Adrenal gland (tissue), 19 donors: ENCODE data around the gene PURB. TPM values are rescaled to one million over a fixed set of nuclear protein-coding genes. Genes with fewer than 3 reads are reported as not detected.
"Not testable (repeated sequence)": the region's sequence is repeated elsewhere in the genome, so short reads cannot be mapped to it uniquely, and the experiment has no call there.

ENCODE experiments used
- DNase-seq, 7 donors: peaks; one replicate each; pipeline ENCODE4 v3.0.0-alpha.2; 2019 to 2020
- H3K27ac ChIP-seq, 5 donors: fragments of 200-600 bp; sonication (generic) in 4 of 5; 1 replicate in 3 of 5; 2 replicates in 2 of 5; pipeline versions ENCODE4 v1.5.1 to v1.8.0; 2016 to 2020; ENCODE audit warnings: mild to moderate bottlenecking in 1 of 5
- H3K27me3 ChIP-seq: fragments of 200-600 bp; 2 replicates; pipeline ENCODE4 v1.8.0; 2021
- H3K36me3 ChIP-seq, 2 donors: fragments of 200-600 bp; replicated peaks in 1 of 2; 1 replicate in 1 of 2; 2 replicates in 1 of 2; pipeline versions ENCODE4 v1.5.1 to v1.8.0; 2018 to 2022
- H3K4me1 ChIP-seq, 2 donors: fragments of 200-600 bp; replicated peaks in 1 of 2; 1 replicate in 1 of 2; 2 replicates in 1 of 2; pipeline versions ENCODE4 v1.5.1 to v1.8.0; 2018 to 2021
- H3K4me3 ChIP-seq, 4 donors: fragments of 200-600 bp; sonication (generic) in 3 of 4; one replicate each; pipeline ENCODE4 v1.5.1; 2016 to 2018
- H3K9me3 ChIP-seq, 3 donors: fragments of 200-600 bp; sonication (generic) in 1 of 3; replicated peaks in 1 of 3; 1 replicate in 2 of 3; 2 replicates in 1 of 3; pipeline versions ENCODE4 v1.5.1 to v1.8.0; 2016 to 2021
- POLR2A ChIP-seq, 2 donors: fragments of 450-650 bp; IDR thresholded peaks; one replicate each; pipeline ENCODE4 v1.6.1; 2017; ENCODE audit warnings: antibody characterized with exemption in 2 of 2, mild to moderate bottlenecking in 2 of 2, moderate library complexity in 1 of 2
- WGBS, 4 donors: extraction: QIAGEN DNeasy Blood & Tissue Kit in 2 of 4; methylation state at CpG; one replicate each; pipeline versions ENCODE4 v1.1.5 to v1.1.7; 2013 to 2017; 5-methylcytosine and 5-hydroxymethylcytosine counted together
- intact Hi-C, 2 donors: fragments of 100-400 bp; cut with DNase I; formaldehyde crosslinking; loops; one replicate each; pipeline versions ENCODE4 v1.14.1 to v1.15.0; 2022 to 2023
- long read RNA-seq, 10 donors: library from polyadenylated mRNA in 3 of 10; unstranded in 2 of 10; stranded (forward) in 1 of 10; transcript quantifications; one replicate each; pipeline ENCODE4 v2.0.0 and lab custom pipeline, GENCODE V29; 2021 to 2026
- polyA plus RNA-seq, 3 donors: library from polyadenylated mRNA; stranded (reverse); fragments of 200-250 nt in 2 of 3; fragments of 350-450 nt in 1 of 3; fragmentation: Illumina TruSeq in 1 of 3; extraction: RNeasy Lipid Tissue Mini Kit (QIAGEN cat#74804) in 1 of 3; gene quantifications; one replicate each; pipeline ENCODE4 v1.2.3, GENCODE V29; 2013 to 2014
- total RNA-seq, 9 donors: library from RNA; depleted of rRNA in 4 of 9; stranded (reverse); fragments of >200 nt in 4 of 9; fragments of 120-200 nt in 1 of 9; fragmentation: NEBNext Ultra II Directional in 1 of 9; extraction: Animal tissue kit (Norgen Biotek cat#: 25700) in 1 of 9; gene quantifications; one replicate each; pipeline versions ENCODE4 v1.1.0 to v1.2.4, GENCODE V29; 2013 to 2023
- TF ChIP-seq, protein P1 (sequence below), 6 experiments: fragments of 450-650 bp in 4 of 6; fragments of 200-600 bp in 2 of 6; sonication (generic) in 1 of 6; IDR thresholded peaks; 1 replicate in 5 of 6; 2 replicates in 1 of 6; pipeline versions ENCODE4 v1.5.1 to v1.8.0; 2016 to 2021; ENCODE audit warnings: antibody characterized with exemption in 6 of 6, mild to moderate bottlenecking in 2 of 6, moderate library complexity in 1 of 6
- donor health status: healthy with polysubstance abuse.
- donor health status: Bipolar disorder and iron deficiency.
- donor health status: DM: yes; HTN: yes; CAD: no.
- donor health status: DM: no; HTN: no; CAD: no.
- donor health status: DM: no; HTN: no; CAD: no.
- donor health status: DM: yes; HTN: yes; CAD: no.

The PURB gene
- 10 to 100 TPM in 7 of 9 donors, 1 to 10 TPM in 2; 9.5 to 23.3 (median 17.1) TPM for total RNA-seq
- polyA plus RNA-seq, result 10 to 100 TPM in 1 of 3 donors, 1 to 10 TPM in 2; 4.6 to 16.4 (median 7.5) TPM
- long read RNA-seq, donor 1, full-length matches to known transcripts, result 51 of 51 reads
- long read RNA-seq, donor 1, partial matches to known transcripts, result 0 of 51 reads
- long read RNA-seq, donor 1, other reads (novel, unspliced or antisense), result 0 of 51 reads
- long read RNA-seq, donor 2, full-length matches to known transcripts, result 78 of 78 reads
- long read RNA-seq, donor 2, partial matches to known transcripts, result 0 of 78 reads
- long read RNA-seq, donor 2, other reads (novel, unspliced or antisense), result 0 of 78 reads
- long read RNA-seq, donor 3, full-length matches to known transcripts, result 57 of 57 reads
- long read RNA-seq, donor 3, partial matches to known transcripts, result 0 of 57 reads
- long read RNA-seq, donor 3, other reads (novel, unspliced or antisense), result 0 of 57 reads
- long read RNA-seq, donor 4, full-length matches to known transcripts, result 1 of 1 reads
- long read RNA-seq, donor 4, partial matches to known transcripts, result 0 of 1 reads
- long read RNA-seq, donor 4, other reads (novel, unspliced or antisense), result 0 of 1 reads
- long read RNA-seq, donor 5, full-length matches to known transcripts, result 20 of 20 reads
- long read RNA-seq, donor 5, partial matches to known transcripts, result 0 of 20 reads
- long read RNA-seq, donor 5, other reads (novel, unspliced or antisense), result 0 of 20 reads
- long read RNA-seq, donor 6, full-length matches to known transcripts, result 1 of 1 reads
- long read RNA-seq, donor 6, partial matches to known transcripts, result 0 of 1 reads
- long read RNA-seq, donor 6, other reads (novel, unspliced or antisense), result 0 of 1 reads
- long read RNA-seq, donor 7, full-length matches to known transcripts, result 32 of 32 reads
- long read RNA-seq, donor 7, partial matches to known transcripts, result 0 of 32 reads
- long read RNA-seq, donor 7, other reads (novel, unspliced or antisense), result 0 of 32 reads
- long read RNA-seq, donor 8, full-length matches to known transcripts, result 42 of 42 reads
- long read RNA-seq, donor 8, partial matches to known transcripts, result 0 of 42 reads
- long read RNA-seq, donor 8, other reads (novel, unspliced or antisense), result 0 of 42 reads
- long read RNA-seq, donor 9, full-length matches to known transcripts, result 51 of 51 reads
- long read RNA-seq, donor 9, partial matches to known transcripts, result 0 of 51 reads
- long read RNA-seq, donor 9, other reads (novel, unspliced or antisense), result 0 of 51 reads
- long read RNA-seq, donor 10, full-length matches to known transcripts, result 21 of 21 reads
- long read RNA-seq, donor 10, partial matches to known transcripts, result 0 of 21 reads
- long read RNA-seq, donor 10, other reads (novel, unspliced or antisense), result 0 of 21 reads

DNA sequence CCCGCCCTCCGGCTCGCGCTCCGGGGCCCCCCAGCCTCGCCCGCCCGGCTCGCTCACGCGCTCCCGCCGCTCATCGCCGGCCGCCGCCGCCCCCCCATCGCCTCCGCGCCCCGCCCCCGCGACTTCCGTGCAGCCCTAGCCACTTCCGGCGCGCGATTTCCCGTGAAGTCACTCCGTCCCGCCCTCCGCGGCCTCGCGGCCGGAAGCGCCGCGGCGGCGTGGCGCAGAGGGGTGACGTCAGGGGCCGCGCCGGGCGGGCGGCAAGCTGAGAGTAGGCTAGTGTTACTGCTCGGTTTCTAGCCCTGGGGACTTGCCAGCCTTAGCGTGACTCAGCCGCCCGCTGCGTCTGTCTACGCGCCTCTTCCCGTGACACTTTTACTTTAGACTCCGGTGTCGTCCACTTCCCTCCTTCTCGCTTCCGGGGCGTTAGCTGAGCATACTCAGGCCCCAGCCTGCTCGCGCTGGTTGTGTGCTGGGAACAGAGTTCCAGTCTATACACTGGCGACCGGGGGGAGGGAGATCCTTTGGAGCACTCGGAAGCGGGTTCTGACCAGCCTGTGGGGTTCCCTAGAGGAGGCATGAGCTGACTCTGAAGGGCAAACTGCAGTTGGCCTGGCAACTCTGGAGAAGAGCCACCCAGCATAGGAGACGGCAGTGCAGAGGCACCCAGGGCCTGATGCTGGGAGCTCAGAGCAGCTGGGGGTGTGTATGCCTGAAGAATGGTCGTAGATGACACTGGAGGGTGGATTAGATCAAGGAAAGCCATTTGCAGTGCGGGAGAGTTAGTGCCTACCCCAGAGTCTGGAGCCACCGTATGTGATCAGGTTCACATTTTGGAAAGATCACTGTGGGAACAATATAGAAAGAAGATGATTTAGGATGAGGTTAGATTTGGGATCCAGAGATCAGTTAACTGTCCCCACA, at the start of gene PURB:
Gene PURB, minus strand, starts transcription at position 137 of the 924 bp plus-strand sequence. CDS start 182 bp downstream, outside the sequence.
- no peaks in the 10 kb centered on the region for H3K9me3 ChIP-seq
- peak within 1 kb of the TSS; percentile 93 to 100 (median 99) for H3K27ac ChIP-seq
- DNase-seq, result peak; percentile 94 to 96 (median 96)
- peak; percentile 91 to 93 for TF ChIP-seq POLR2A (IDR thresholded peaks at IDR 0.05)
- TF ChIP-seq, protein P1, sequence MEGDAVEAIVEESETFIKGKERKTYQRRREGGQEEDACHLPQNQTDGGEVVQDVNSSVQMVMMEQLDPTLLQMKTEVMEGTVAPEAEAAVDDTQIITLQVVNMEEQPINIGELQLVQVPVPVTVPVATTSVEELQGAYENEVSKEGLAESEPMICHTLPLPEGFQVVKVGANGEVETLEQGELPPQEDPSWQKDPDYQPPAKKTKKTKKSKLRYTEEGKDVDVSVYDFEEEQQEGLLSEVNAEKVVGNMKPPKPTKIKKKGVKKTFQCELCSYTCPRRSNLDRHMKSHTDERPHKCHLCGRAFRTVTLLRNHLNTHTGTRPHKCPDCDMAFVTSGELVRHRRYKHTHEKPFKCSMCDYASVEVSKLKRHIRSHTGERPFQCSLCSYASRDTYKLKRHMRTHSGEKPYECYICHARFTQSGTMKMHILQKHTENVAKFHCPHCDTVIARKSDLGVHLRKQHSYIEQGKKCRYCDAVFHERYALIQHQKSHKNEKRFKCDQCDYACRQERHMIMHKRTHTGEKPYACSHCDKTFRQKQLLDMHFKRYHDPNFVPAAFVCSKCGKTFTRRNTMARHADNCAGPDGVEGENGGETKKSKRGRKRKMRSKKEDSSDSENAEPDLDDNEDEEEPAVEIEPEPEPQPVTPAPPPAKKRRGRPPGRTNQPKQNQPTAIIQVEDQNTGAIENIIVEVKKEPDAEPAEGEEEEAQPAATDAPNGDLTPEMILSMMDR (IDR thresholded peaks at IDR 0.05), result no peak
- H3K4me3 ChIP-seq, result peak within 1 kb of the TSS; percentile 19 to 85 (median 76)
- peaks cover 10 to 50% of the 10 kb centered on the region in 2 donors for H3K4me1 ChIP-seq
- no peaks in the 10 kb centered on the region for H3K36me3 ChIP-seq
- no peaks in the 10 kb centered on the region for H3K27me3 ChIP-seq
- intact Hi-C loops, result no loop called here
- 1 to 4% (median 2%) methylated on average over 12 to 72 of the region's 72 CpGs for WGBS, 4 donors

GRCh38 chr7:44935016-44935415, 49.7 kb upstream of the PURB start:
- Histone ChIP-seq H3K27me3 (no peaks in the 10 kb centered on the region), H3K9me3 (no peaks in the 10 kb centered on the region), H3K36me3 (no peaks in the 10 kb centered on the region), H3K4me3 (no peak overlapping the region), H3K4me1 (no peaks in the 10 kb centered on the region), H3K27ac (no peak overlapping the region)
- no peak for DNase-seq
- TF ChIP-seq, protein P1 (IDR thresholded peaks at IDR 0.05), result no peak
- TF ChIP-seq POLR2A (IDR thresholded peaks at IDR 0.05), result no peak
- intact Hi-C loops, result no loop called here
- WGBS, 4 donors, result 7 to 20% (median 10%) methylated on average over 1 of the region's 1 CpG

GRCh38 chr7:44934510-44934909, 49.2 kb upstream of the PURB start:
- H3K9me3 ChIP-seq, DNase-seq, H3K27ac ChIP-seq, H3K27me3 ChIP-seq, H3K4me1 ChIP-seq, H3K36me3 ChIP-seq, intact Hi-C loops, H3K4me3 ChIP-seq: not testable (repeated sequence)
- WGBS, 4 donors, result 64 to 74% (median 66%) methylated on average over 5 of the region's 5 CpGs

DNA sequence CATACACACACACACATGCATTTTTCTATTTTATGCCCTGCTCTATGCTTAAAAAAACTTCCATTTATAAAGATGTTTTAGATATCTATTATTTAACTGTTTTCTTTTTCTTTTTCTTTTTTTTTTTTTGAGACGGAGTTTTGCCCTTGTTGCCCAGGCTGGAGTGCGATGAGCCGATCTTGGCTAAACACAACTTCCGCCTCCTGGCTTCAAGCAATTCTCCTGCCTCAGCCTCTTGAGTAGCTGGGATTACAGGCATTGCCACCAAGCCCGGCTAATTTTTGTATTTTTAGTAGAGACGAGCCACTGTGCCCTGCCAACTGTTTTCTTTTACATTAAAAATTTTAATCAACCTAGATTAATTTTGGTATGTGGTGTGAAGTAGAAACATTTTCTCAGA, 45.6 kb upstream of the PURB start:
- TF ChIP-seq, protein P1 (IDR thresholded peaks at IDR 0.05), result no peak
- TF ChIP-seq POLR2A (IDR thresholded peaks at IDR 0.05), result no peak
- no peaks in the 10 kb centered on the region for H3K27me3 ChIP-seq
- H3K36me3 ChIP-seq, result no peaks in the 10 kb centered on the region
- no peaks in the 10 kb centered on the region for H3K9me3 ChIP-seq
- no peaks in the 10 kb centered on the region for H3K4me1 ChIP-seq
- H3K4me3 ChIP-seq, result no peak overlapping the region
- no peak for DNase-seq
- intact Hi-C loops, result no loop called here
- WGBS, 4 donors, result 88 to 93% (median 90%) methylated on average over 6 of the region's 6 CpGs
- no peak overlapping the region for H3K27ac ChIP-seq
